H9 (cell line): ENCODE measurements around the gene NAIF1. TPM values are rescaled to one million over a fixed set of nuclear protein-coding genes. Genes with fewer than 3 reads are reported as not detected.

ENCODE experiments used
- DNase-seq: peaks from one replicate; pipeline ENCODE4 v3.0.0-alpha.2; 2017
- H2AFZ ChIP-seq: one replicate; pipeline ENCODE4 v1.6.1; 2013; ENCODE audit warnings: mild to moderate bottlenecking, low read length, control low read depth, moderate library complexity
- H2AK5ac ChIP-seq: 2 replicates; pipeline ENCODE4 v1.6.1; 2013; ENCODE audit warnings: low read length, control low read depth, mixed read lengths; ENCODE audit not compliant: insufficient read length
- H2BK120ac ChIP-seq: one replicate; pipeline ENCODE4 v1.6.1; 2013; ENCODE audit warnings: low read depth, mild to moderate bottlenecking, low read length, control low read depth, inconsistent platforms; ENCODE audit not compliant: poor library complexity, severe bottlenecking
- H2BK12ac ChIP-seq: 2 replicates; pipeline ENCODE4 v1.6.1; 2013; ENCODE audit warnings: low read length, control low read depth, mixed read lengths, low read depth; ENCODE audit not compliant: insufficient read length
- H2BK15ac ChIP-seq: 2 replicates; pipeline ENCODE4 v1.6.1; 2013; ENCODE audit warnings: low read depth, low read length, control low read depth
- H2BK20ac ChIP-seq: one replicate; pipeline ENCODE4 v1.6.1; 2013; ENCODE audit warnings: low read depth, mild to moderate bottlenecking, low read length, control low read depth, inconsistent platforms; ENCODE audit not compliant: poor library complexity, severe bottlenecking
- H2BK5ac ChIP-seq: 2 replicates; pipeline ENCODE4 v1.6.1; 2013; ENCODE audit warnings: low read length, control low read depth, mixed read lengths; ENCODE audit not compliant: insufficient read length
- H3K14ac ChIP-seq: 2 replicates; pipeline ENCODE4 v1.6.1; 2013; ENCODE audit warnings: low read length, control low read depth; ENCODE audit not compliant: insufficient read depth
- H3K18ac ChIP-seq: 2 replicates; pipeline ENCODE4 v1.6.1; 2013; ENCODE audit warnings: low read depth, mild to moderate bottlenecking, mixed read lengths, low read length, control low read depth; ENCODE audit not compliant: insufficient read length
- H3K23ac ChIP-seq: 2 replicates; pipeline ENCODE4 v1.6.1; 2013; ENCODE audit warnings: low read length, control low read depth, mixed read lengths, low read depth; ENCODE audit not compliant: insufficient read length
- H3K23me2 ChIP-seq: 2 replicates; pipeline ENCODE4 v1.6.1; 2013; ENCODE audit warnings: low read depth, mild to moderate bottlenecking, mixed read lengths, low read length, control low read depth; ENCODE audit not compliant: insufficient read length, poor library complexity, severe bottlenecking
- H3K27ac ChIP-seq: 2 replicates; pipeline ENCODE4 v1.5.1; 2013; ENCODE audit warnings: low read length, control low read depth, mixed read lengths, low read depth; ENCODE audit not compliant: insufficient read length
- H3K27me3 ChIP-seq: 2 replicates; pipeline ENCODE4 v1.6.1; 2013; ENCODE audit warnings: low read length, control low read depth, inconsistent platforms; ENCODE audit not compliant: insufficient read depth
- H3K4ac ChIP-seq: 2 replicates; pipeline ENCODE4 v1.6.1; 2013; ENCODE audit warnings: low read depth, mild to moderate bottlenecking, control low read depth, inconsistent platforms, low read length, moderate library complexity
- H3K4me1 ChIP-seq: 2 replicates; pipeline ENCODE4 v1.6.1; 2013; ENCODE audit warnings: low read length, control low read depth, inconsistent platforms; ENCODE audit not compliant: insufficient read depth
- H3K4me2 ChIP-seq: 2 replicates; pipeline ENCODE4 v1.6.1; 2013; ENCODE audit warnings: low read length, control low read depth, mixed read lengths; ENCODE audit not compliant: insufficient read length, insufficient read depth
- H3K56ac ChIP-seq: 2 replicates; pipeline ENCODE4 v1.6.1; 2013; ENCODE audit warnings: low read depth, mild to moderate bottlenecking, mixed read lengths, low read length, control low read depth; ENCODE audit not compliant: insufficient read length
- H3K79me1 ChIP-seq: 2 replicates; pipeline ENCODE4 v1.6.1; 2013; ENCODE audit warnings: low read depth, mild to moderate bottlenecking, moderate library complexity, low read length, control low read depth, inconsistent platforms; ENCODE audit not compliant: insufficient read depth, poor library complexity, severe bottlenecking
- H3K79me2 ChIP-seq: 2 replicates; pipeline ENCODE4 v1.6.1; 2013; ENCODE audit warnings: low read length, control low read depth, inconsistent platforms; ENCODE audit not compliant: insufficient read depth
- H3K9ac ChIP-seq: 2 replicates; pipeline ENCODE4 v1.6.1; 2013; ENCODE audit warnings: low read length, control low read depth, mixed read lengths; ENCODE audit not compliant: insufficient read length; ENCODE audit errors: extremely low read depth
- H3K9me3 ChIP-seq: one replicate; pipeline ENCODE4 v1.6.1; 2013; ENCODE audit warnings: low read depth, low read length, inconsistent platforms; ENCODE audit not compliant: control insufficient read depth
- H3T11ph ChIP-seq: one replicate; pipeline ENCODE4 v1.6.1; 2013; ENCODE audit warnings: mild to moderate bottlenecking, low read length, control low read depth, inconsistent platforms
- H4K20me1 ChIP-seq: one replicate; pipeline ENCODE4 v1.6.1; 2013; ENCODE audit not compliant: control insufficient read depth, insufficient read length, insufficient read depth
- H4K5ac ChIP-seq: 2 replicates; pipeline ENCODE4 v1.6.1; 2013; ENCODE audit warnings: low read depth, mild to moderate bottlenecking, mixed read lengths, low read length, control low read depth; ENCODE audit not compliant: insufficient read length
- H4K8ac ChIP-seq: replicated peaks from 2 replicates; pipeline ENCODE4 v1.6.1; 2013; ENCODE audit warnings: low read length, control low read depth, mixed read lengths, low read depth; ENCODE audit not compliant: insufficient read length
- H4K91ac ChIP-seq: 2 replicates; pipeline ENCODE4 v1.6.1; 2013; ENCODE audit warnings: low read depth, mild to moderate bottlenecking, moderate library complexity, mixed read lengths, low read length, control low read depth; ENCODE audit not compliant: insufficient read length
- H3K27ac Mint-ChIP-seq, 3 experiments: 2 replicates in 2 of 3; 3 replicates in 1 of 3; pipeline ENCODE4 v1.8.0; 2020 to 2021; ENCODE audit warnings: mixed read lengths in 3 of 3, mild to moderate bottlenecking in 1 of 3, moderate library complexity in 1 of 3
- H3K27me3 Mint-ChIP-seq: 2 replicates; pipeline ENCODE4 v1.8.0; 2021; ENCODE audit warnings: low read depth, mild to moderate bottlenecking, moderate library complexity, mixed read lengths
- H3K36me3 Mint-ChIP-seq, 3 experiments: 2 replicates in 2 of 3; 3 replicates in 1 of 3; pipeline ENCODE4 v1.8.0; 2020 to 2021; ENCODE audit warnings: low read depth in 3 of 3, mixed read lengths in 3 of 3; ENCODE audit not compliant: insufficient read depth in 1 of 3
- H3K4me1 Mint-ChIP-seq, 2 experiments: 2 replicates each; pipeline ENCODE4 v1.8.0; 2020; ENCODE audit warnings: mixed read lengths in 2 of 2
- H3K4me3 Mint-ChIP-seq, 2 experiments: 2 replicates in 1 of 2; 3 replicates in 1 of 2; pipeline ENCODE4 v1.8.0; 2020 to 2021; ENCODE audit warnings: mild to moderate bottlenecking in 2 of 2, mixed read lengths in 2 of 2, moderate library complexity in 1 of 2
- H3K9me3 Mint-ChIP-seq, 2 experiments: 2 replicates in 1 of 2; 3 replicates in 1 of 2; pipeline ENCODE4 v1.8.0; 2020; ENCODE audit warnings: mild to moderate bottlenecking in 2 of 2, mixed read lengths in 2 of 2, moderate library complexity in 1 of 2
- CTCF ChIP-seq: fragments of 200-600 bp; sonication (generic); conservative IDR thresholded peaks from 3 replicates; pipeline ENCODE4 v1.8.0; 2021; ENCODE audit warnings: antibody characterized with exemption, mild to moderate bottlenecking
- WGBS: extraction: QIAGEN DNeasy Blood & Tissue Kit; methylation state at CpG from one replicate; pipeline ENCODE4 v1.1.7; 2013; ENCODE audit warnings: missing lambda C conversion rate, low lambda C conversion rate, mixed read lengths; ENCODE audit not compliant: insufficient read length; ENCODE audit errors: extremely low coverage; 5-methylcytosine and 5-hydroxymethylcytosine counted together
- total RNA-seq: library from RNA; stranded (reverse); gene quantifications from 2 replicates; pipeline ENCODE4 v1.2.1, GENCODE V29; 2021

The NAIF1 gene
- total RNA-seq, 1 experiment from 2014 or later: 6.3 TPM

- Histone ChIP-seq H3K27ac (no peak overlapping the region), H3K79me1 (no peaks in the 10 kb centered on the region), H3K23me2 (peaks cover 16% of the 10 kb centered on the region), H3K4me1 (peaks cover 4% of the 10 kb centered on the region; the same call in 1 of the 2 replicates), H2BK12ac (no peak overlapping the region), H3K23ac (no peak overlapping the region), H3K9me3 (no peaks in the 10 kb centered on the region), H2BK120ac (no peak overlapping the region), H2BK20ac (no peak overlapping the region), H2BK5ac (no peak overlapping the region), H4K8ac (no peak overlapping the region), H4K91ac (no peak overlapping the region), H3K79me2 (peaks cover 5% of the 10 kb centered on the region; the same call in 1 of the 2 replicates), H3K56ac (no peak overlapping the region), H2AFZ (no peak overlapping the region), H4K5ac (no peak overlapping the region), H4K20me1 (no peaks in the 10 kb centered on the region), H3T11ph (no peak overlapping the region), H3K4me2 (no peak overlapping the region), H2BK15ac (no peak overlapping the region), H3K4ac (no peak overlapping the region), H3K9ac (no peak overlapping the region), H3K27me3 (no peaks in the 10 kb centered on the region), H3K14ac (no peak overlapping the region), H2AK5ac (no peak overlapping the region), H3K18ac (no peak overlapping the region)
- H3K36me3 Mint-ChIP-seq: peaks cover 0 to 4% (median 3%) of the 10 kb centered on the region in 3 experiments; a peak in 5 of 7 replicates
- peak overlapping the region in 1 of 3 experiments; percentile 57; a peak in 1 of 7 replicates for H3K27ac Mint-ChIP-seq
- no peak for TF ChIP-seq CTCF
- peaks cover 29 to 32% of the 10 kb centered on the region in 2 experiments for H3K4me1 Mint-ChIP-seq
- H3K9me3 Mint-ChIP-seq: no peaks in the 10 kb centered on the region
- DNase-seq: no peak
- no peaks in the 10 kb centered on the region for H3K27me3 Mint-ChIP-seq
- no peak overlapping the region for H3K4me3 Mint-ChIP-seq
- no CpG with 5 or more reads among the region's 7 CpGs for WGBS
These were observed 3.8 kb upstream of the NAIF1 start for GRCh38 chr9:128070874-128071273.
